ENCODE data around the gene JAKMIP2.

Gene JAKMIP2

GRCh38 chr5:147788023-147788422, 5.5 kb upstream of the JAKMIP2 start:
- DNase-seq (ENCODE audit: low read depth in 2 of 2) = no peak

- no peak for DNase-seq (ENCODE audit: low read depth in 2 of 2)
Observed at GRCh38 chr5:147786142-147786541, 3.6 kb upstream of the JAKMIP2 start.

- DNase-seq (ENCODE audit: low read depth in 2 of 2) = no peak
Observed at GRCh38 chr5:147784146-147784987, 1.8 kb upstream of the JAKMIP2 start.

GRCh38 chr5:147780924-147781573, 1.5 kb downstream of the JAKMIP2 start:
- no peak for DNase-seq (ENCODE audit: low read depth in 2 of 2)

- DNase-seq (ENCODE audit: low read depth in 2 of 2) = no peak
Observed at GRCh38 chr5:147779694-147780093, 2.8 kb downstream of the JAKMIP2 start.

- no peak for DNase-seq (ENCODE audit: low read depth in 2 of 2)
Observed at GRCh38 chr5:147776989-147777388, 5.5 kb downstream of the JAKMIP2 start.

GRCh38 chr5:147773587-147773986, 8.9 kb downstream of the JAKMIP2 start:
- no peak for DNase-seq (ENCODE audit: low read depth in 2 of 2)

GRCh38 chr5:147773139-147773538, 9.4 kb downstream of the JAKMIP2 start:
- DNase-seq (ENCODE audit: low read depth in 2 of 2) = no peak

GRCh38 chr5:147767048-147767447, 15.5 kb downstream of the JAKMIP2 start:
- no peak for DNase-seq (ENCODE audit: low read depth in 2 of 2)

- no peak for DNase-seq (ENCODE audit: low read depth in 2 of 2)
Observed at GRCh38 chr5:147763791-147764525, 18.6 kb downstream of the JAKMIP2 start.

GRCh38 chr5:147760086-147760875, 22.2 kb downstream of the JAKMIP2 start:
- DNase-seq (ENCODE audit: low read depth in 2 of 2) = no peak

- no peak for DNase-seq (ENCODE audit: low read depth in 2 of 2)
Observed at GRCh38 chr5:147759441-147759840, 23.1 kb downstream of the JAKMIP2 start.

GRCh38 chr5:147756566-147756965, 26.0 kb downstream of the JAKMIP2 start:
- no peak for DNase-seq (ENCODE audit: low read depth in 2 of 2)

- no peak for DNase-seq (ENCODE audit: low read depth in 2 of 2)
Observed at GRCh38 chr5:147754372-147755122, 28.0 kb downstream of the JAKMIP2 start.

- no peak for DNase-seq (ENCODE audit: low read depth in 2 of 2)
Observed at GRCh38 chr5:147753765-147754164, 28.8 kb downstream of the JAKMIP2 start.

GRCh38 chr5:147752666-147753290, 29.8 kb downstream of the JAKMIP2 start:
- no peak for DNase-seq (ENCODE audit: low read depth in 2 of 2)

GRCh38 chr5:147752033-147752432, 30.5 kb downstream of the JAKMIP2 start:
- DNase-seq (ENCODE audit: low read depth in 2 of 2) = no peak

- DNase-seq (ENCODE audit: low read depth in 2 of 2) = no peak
Observed at GRCh38 chr5:147751156-147751830, 31.2 kb downstream of the JAKMIP2 start.

- no peak for DNase-seq (ENCODE audit: low read depth in 2 of 2)
Observed at GRCh38 chr5:147750065-147750464, 32.5 kb downstream of the JAKMIP2 start.

- DNase-seq (ENCODE audit: low read depth in 2 of 2) = no peak
Observed at GRCh38 chr5:147748590-147748989, 33.9 kb downstream of the JAKMIP2 start.
